HEK293 (cell line): ENCODE measurements around the gene ZNF423.

ENCODE experiments used
- BCL11B ChIP-seq: fragments of 450-650 bp; formaldehyde crosslinking; IDR thresholded peaks from 2 replicates; pipeline ENCODE4 v1.5.1; 2016; ENCODE audit warnings: low read depth, missing biosample characterization, missing genetic modification characterization
- ZNF544 ChIP-seq: fragments of 450-650 bp; formaldehyde crosslinking; IDR thresholded peaks from 2 replicates; pipeline ENCODE4 v1.5.0; 2017; ENCODE audit warnings: missing biosample characterization, missing genetic modification characterization
- ZSCAN30 ChIP-seq: fragments of 450-650 bp; IDR thresholded peaks from 2 replicates; pipeline ENCODE4 v1.5.1; 2018; ENCODE audit warnings: missing biosample characterization, mild to moderate bottlenecking, missing genetic modification characterization, moderate library complexity
- TF ChIP-seq, protein P1 (sequence below): fragments of 450-650 bp; formaldehyde crosslinking; IDR thresholded peaks from 2 replicates; pipeline ENCODE4 v1.5.1; 2017; ENCODE audit warnings: missing biosample characterization, missing genetic modification characterization
- TF ChIP-seq, protein P2 (sequence below): fragments of 450-650 bp; formaldehyde crosslinking; IDR thresholded peaks from 2 replicates; pipeline ENCODE4 v1.5.1; 2016; ENCODE audit warnings: missing biosample characterization, missing genetic modification characterization

DNA sequence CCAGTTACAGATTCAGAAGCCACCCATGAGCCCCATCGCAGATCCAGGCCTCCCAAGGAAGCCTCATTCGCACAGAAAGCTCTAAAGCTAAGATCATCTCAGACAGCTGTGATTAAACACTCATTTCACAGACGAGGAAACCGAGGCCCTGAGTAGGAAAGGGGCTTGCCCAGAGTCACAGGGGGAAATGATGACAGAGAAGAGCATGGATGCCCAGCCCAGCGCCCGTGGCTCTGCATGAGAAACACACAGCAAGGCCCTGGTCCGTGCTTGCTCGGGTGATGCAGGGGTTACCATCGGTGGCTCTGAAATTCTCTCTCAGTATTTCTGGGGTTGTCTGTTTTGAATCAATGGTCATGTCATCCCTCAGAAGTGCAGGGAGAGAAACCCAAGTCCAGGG, 372.7 kb downstream of the ZNF423 start:
- TF ChIP-seq ZNF544 (tag by site-specific recombination) (no peak), BCL11B (no peak), ZSCAN30 (tag by site-specific recombination) (no peak)
- TF ChIP-seq, protein P1, sequence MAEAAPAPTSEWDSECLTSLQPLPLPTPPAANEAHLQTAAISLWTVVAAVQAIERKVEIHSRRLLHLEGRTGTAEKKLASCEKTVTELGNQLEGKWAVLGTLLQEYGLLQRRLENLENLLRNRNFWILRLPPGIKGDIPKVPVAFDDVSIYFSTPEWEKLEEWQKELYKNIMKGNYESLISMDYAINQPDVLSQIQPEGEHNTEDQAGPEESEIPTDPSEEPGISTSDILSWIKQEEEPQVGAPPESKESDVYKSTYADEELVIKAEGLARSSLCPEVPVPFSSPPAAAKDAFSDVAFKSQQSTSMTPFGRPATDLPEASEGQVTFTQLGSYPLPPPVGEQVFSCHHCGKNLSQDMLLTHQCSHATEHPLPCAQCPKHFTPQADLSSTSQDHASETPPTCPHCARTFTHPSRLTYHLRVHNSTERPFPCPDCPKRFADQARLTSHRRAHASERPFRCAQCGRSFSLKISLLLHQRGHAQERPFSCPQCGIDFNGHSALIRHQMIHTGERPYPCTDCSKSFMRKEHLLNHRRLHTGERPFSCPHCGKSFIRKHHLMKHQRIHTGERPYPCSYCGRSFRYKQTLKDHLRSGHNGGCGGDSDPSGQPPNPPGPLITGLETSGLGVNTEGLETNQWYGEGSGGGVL (tag by site-specific recombination): no peak
- TF ChIP-seq, protein P2, sequence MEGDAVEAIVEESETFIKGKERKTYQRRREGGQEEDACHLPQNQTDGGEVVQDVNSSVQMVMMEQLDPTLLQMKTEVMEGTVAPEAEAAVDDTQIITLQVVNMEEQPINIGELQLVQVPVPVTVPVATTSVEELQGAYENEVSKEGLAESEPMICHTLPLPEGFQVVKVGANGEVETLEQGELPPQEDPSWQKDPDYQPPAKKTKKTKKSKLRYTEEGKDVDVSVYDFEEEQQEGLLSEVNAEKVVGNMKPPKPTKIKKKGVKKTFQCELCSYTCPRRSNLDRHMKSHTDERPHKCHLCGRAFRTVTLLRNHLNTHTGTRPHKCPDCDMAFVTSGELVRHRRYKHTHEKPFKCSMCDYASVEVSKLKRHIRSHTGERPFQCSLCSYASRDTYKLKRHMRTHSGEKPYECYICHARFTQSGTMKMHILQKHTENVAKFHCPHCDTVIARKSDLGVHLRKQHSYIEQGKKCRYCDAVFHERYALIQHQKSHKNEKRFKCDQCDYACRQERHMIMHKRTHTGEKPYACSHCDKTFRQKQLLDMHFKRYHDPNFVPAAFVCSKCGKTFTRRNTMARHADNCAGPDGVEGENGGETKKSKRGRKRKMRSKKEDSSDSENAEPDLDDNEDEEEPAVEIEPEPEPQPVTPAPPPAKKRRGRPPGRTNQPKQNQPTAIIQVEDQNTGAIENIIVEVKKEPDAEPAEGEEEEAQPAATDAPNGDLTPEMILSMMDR: no peak
